GM19193 (cell line): ENCODE data around the gene GLYATL3.

ENCODE experiments used
- POLR2A ChIP-seq: IDR thresholded peaks from 4 replicates; pipeline ENCODE4 v1.6.1; 2011; ENCODE audit not compliant: insufficient read depth, insufficient read length; ENCODE audit errors: extremely low read depth

Gene GLYATL3

GRCh38 chr6:49552596-49552995 is 52.9 kb downstream of the GLYATL3 start:
- no peak for TF ChIP-seq POLR2A

GRCh38 chr6:49553384-49553783 is 53.7 kb downstream of the GLYATL3 start:
- TF ChIP-seq POLR2A = no peak

- TF ChIP-seq POLR2A = no peak
These were observed 56.2 kb downstream of the GLYATL3 start for GRCh38 chr6:49555951-49556350.

GRCh38 chr6:49556429-49556837 is 56.7 kb downstream of the GLYATL3 start:
- TF ChIP-seq POLR2A = no peak

- TF ChIP-seq POLR2A = no peak
These were observed 57.5 kb downstream of the GLYATL3 start for GRCh38 chr6:49557177-49557576.

- TF ChIP-seq POLR2A = no peak
These were observed 58.5 kb downstream of the GLYATL3 start for GRCh38 chr6:49558238-49558637.

GRCh38 chr6:49563006-49563886 is 63.5 kb downstream of the GLYATL3 start:
- TF ChIP-seq POLR2A = no peak

- TF ChIP-seq POLR2A = no peak
These were observed 64.8 kb downstream of the GLYATL3 start for GRCh38 chr6:49564552-49564951.

GRCh38 chr6:49565261-49565660 is 65.5 kb downstream of the GLYATL3 start:
- TF ChIP-seq POLR2A = no peak

GRCh38 chr6:49565855-49566254 is 66.1 kb downstream of the GLYATL3 start:
- no peak for TF ChIP-seq POLR2A

GRCh38 chr6:49570474-49571079 is 70.9 kb downstream of the GLYATL3 start:
- TF ChIP-seq POLR2A = no peak

GRCh38 chr6:49576618-49577017 is 76.9 kb downstream of the GLYATL3 start:
- TF ChIP-seq POLR2A = no peak
